GM18502 (cell line): ENCODE data around the gene TMTC2.
"Not testable (repeated sequence)": the region's sequence is repeated elsewhere in the genome, so short reads cannot be mapped to it uniquely, and the experiment has no call there.

Experiments used
- ATAC-seq: cut with Tn5 transposase; IDR thresholded peaks from one replicate; pipeline ENCODE4 v1.9.1; 2021; ENCODE audit warnings: mild to moderate bottlenecking; ENCODE audit not compliant: unreplicated experiment, poor library complexity

TMTC2 gene

GRCh38 chr12:82723093-82723492 lies 36.4 kb downstream of the TMTC2 start:
- ATAC-seq: no peak

GRCh38 chr12:82723891-82724290 lies 37.2 kb downstream of the TMTC2 start:
- no peak for ATAC-seq

GRCh38 chr12:82725741-82726140 lies 39.0 kb downstream of the TMTC2 start:
- ATAC-seq: no peak

- no peak for ATAC-seq
These were observed 41.2 kb downstream of the TMTC2 start for GRCh38 chr12:82727886-82728285.

- no peak for ATAC-seq
These were observed 42.0 kb downstream of the TMTC2 start for GRCh38 chr12:82728710-82729109.

- ATAC-seq: no peak
These were observed 44.3 kb downstream of the TMTC2 start for GRCh38 chr12:82730953-82731459.

GRCh38 chr12:82740129-82741000 lies 53.7 kb downstream of the TMTC2 start:
- ATAC-seq: no peak

- ATAC-seq: no peak
These were observed 58.5 kb downstream of the TMTC2 start for GRCh38 chr12:82745063-82745674.

GRCh38 chr12:82745807-82746206 lies 59.1 kb downstream of the TMTC2 start:
- no peak for ATAC-seq

GRCh38 chr12:82746668-82747067 lies 60.0 kb downstream of the TMTC2 start:
- ATAC-seq: no peak

- no peak for ATAC-seq
These were observed 62.3 kb downstream of the TMTC2 start for GRCh38 chr12:82749015-82749414.

GRCh38 chr12:82754856-82755255 lies 68.2 kb downstream of the TMTC2 start:
- no peak for ATAC-seq

- ATAC-seq: no peak
These were observed 69.6 kb downstream of the TMTC2 start for GRCh38 chr12:82756303-82756702.

GRCh38 chr12:82757059-82757458 lies 70.4 kb downstream of the TMTC2 start:
- no peak for ATAC-seq

- ATAC-seq: no peak
These were observed 71.0 kb downstream of the TMTC2 start for GRCh38 chr12:82757656-82758055.

GRCh38 chr12:82758749-82759330 lies 72.1 kb downstream of the TMTC2 start:
- no peak for ATAC-seq

- no peak for ATAC-seq
These were observed 73.7 kb downstream of the TMTC2 start for GRCh38 chr12:82760423-82760822.

GRCh38 chr12:82765206-82765605 lies 78.5 kb downstream of the TMTC2 start:
- ATAC-seq: not testable (repeated sequence)

- no peak for ATAC-seq
These were observed 79.4 kb downstream of the TMTC2 start for GRCh38 chr12:82765971-82766705.

GRCh38 chr12:82774666-82775065 lies 88.0 kb downstream of the TMTC2 start:
- ATAC-seq: no peak

GRCh38 chr12:82780517-82780916 lies 93.8 kb downstream of the TMTC2 start:
- ATAC-seq: no peak
